ENCODE measurements around the gene C17orf58.
A peak's percentile ranks its signal among the peaks of the same experiment; 100 is the strongest.
"Not testable (repeated sequence)": the region's sequence is repeated elsewhere in the genome, so short reads cannot be mapped to it uniquely, and the experiment has no call there.

Gene C17orf58

GRCh38 chr17:67983383-67983688 lies 12.9 kb downstream of the C17orf58 start:
- H3K9me3 ChIP-seq (ENCODE audit: control insufficient read depth, low read length) = no peaks in the 10 kb centered on the region
- no peaks in the 10 kb centered on the region for H3K27me3 ChIP-seq (ENCODE audit: control insufficient read depth, insufficient read depth, low read length, poor library complexity, severe bottlenecking)
- WGBS, 2 experiments = 96 to 97% methylated on average over 3 of the region's 3 CpGs
- H3K36me3 ChIP-seq (ENCODE audit: control insufficient read depth, insufficient read depth, low read length) = peaks cover 3% of the 10 kb centered on the region
- H3K27ac ChIP-seq (ENCODE audit: insufficient read depth, low read depth, low read length, poor library complexity, severe bottlenecking) = no peak overlapping the region
- no peaks in the 10 kb centered on the region for H3K4me1 ChIP-seq (ENCODE audit: control insufficient read depth, insufficient read depth, low read length)
- H3K4me3 ChIP-seq (ENCODE audit: insufficient read depth, low read depth, low read length) = no peak overlapping the region

- H3K36me3 ChIP-seq (ENCODE audit: control insufficient read depth, insufficient read depth, low read length) = peaks cover 3% of the 10 kb centered on the region
- 94% methylated on average over 7 to 8 of the region's 8 CpGs for WGBS, 2 experiments
- no peaks in the 10 kb centered on the region for H3K27me3 ChIP-seq (ENCODE audit: control insufficient read depth, insufficient read depth, low read length, poor library complexity, severe bottlenecking)
- no peaks in the 10 kb centered on the region for H3K9me3 ChIP-seq (ENCODE audit: control insufficient read depth, low read length)
- no peaks in the 10 kb centered on the region for H3K4me1 ChIP-seq (ENCODE audit: control insufficient read depth, insufficient read depth, low read length)
- H3K4me3 ChIP-seq (ENCODE audit: insufficient read depth, low read depth, low read length) = no peak overlapping the region
- no peak overlapping the region for H3K27ac ChIP-seq (ENCODE audit: insufficient read depth, low read depth, low read length, poor library complexity, severe bottlenecking)
Measured at GRCh38 chr17:67982686-67983382, 13.4 kb downstream of the C17orf58 start.

- no peak overlapping the region for H3K27ac ChIP-seq (ENCODE audit: insufficient read depth, low read depth, low read length, poor library complexity, severe bottlenecking)
- no peak overlapping the region for H3K4me3 ChIP-seq (ENCODE audit: insufficient read depth, low read depth, low read length)
- no peaks in the 10 kb centered on the region for H3K9me3 ChIP-seq (ENCODE audit: control insufficient read depth, low read length)
- no peaks in the 10 kb centered on the region for H3K4me1 ChIP-seq (ENCODE audit: control insufficient read depth, insufficient read depth, low read length)
- H3K36me3 ChIP-seq (ENCODE audit: control insufficient read depth, insufficient read depth, low read length) = peaks cover 3% of the 10 kb centered on the region
- WGBS, 2 experiments = 97% methylated on average over 9 of the region's 9 CpGs
- H3K27me3 ChIP-seq (ENCODE audit: control insufficient read depth, insufficient read depth, low read length, poor library complexity, severe bottlenecking) = no peaks in the 10 kb centered on the region
Measured at GRCh38 chr17:67982034-67982640, 14.1 kb downstream of the C17orf58 start.

- H3K27ac ChIP-seq (ENCODE audit: insufficient read depth, low read depth, low read length, poor library complexity, severe bottlenecking); H3K9me3 ChIP-seq (ENCODE audit: control insufficient read depth, low read length); H3K27me3 ChIP-seq (ENCODE audit: control insufficient read depth, insufficient read depth, low read length, poor library complexity, severe bottlenecking); H3K4me3 ChIP-seq (ENCODE audit: insufficient read depth, low read depth, low read length); H3K4me1 ChIP-seq (ENCODE audit: control insufficient read depth, insufficient read depth, low read length): not testable (repeated sequence)
- WGBS, 2 experiments = 63 to 65% methylated on average over 3 of the region's 3 CpGs
- H3K36me3 ChIP-seq (ENCODE audit: control insufficient read depth, insufficient read depth, low read length) = peaks cover 12% of the 10 kb centered on the region
Measured at GRCh38 chr17:67980883-67981282, 15.4 kb downstream of the C17orf58 start.

GRCh38 chr17:67980456-67980855 lies 15.8 kb downstream of the C17orf58 start:
- Histone ChIP-seq H3K27ac (ENCODE audit: insufficient read depth, low read depth, low read length, poor library complexity, severe bottlenecking) (no peak overlapping the region), H3K4me1 (ENCODE audit: control insufficient read depth, insufficient read depth, low read length) (no peaks in the 10 kb centered on the region), H3K36me3 (ENCODE audit: control insufficient read depth, insufficient read depth, low read length) (peaks cover 15% of the 10 kb centered on the region), H3K9me3 (ENCODE audit: control insufficient read depth, low read length) (no peaks in the 10 kb centered on the region), H3K27me3 (ENCODE audit: control insufficient read depth, insufficient read depth, low read length, poor library complexity, severe bottlenecking) (no peaks in the 10 kb centered on the region), H3K4me3 (ENCODE audit: insufficient read depth, low read depth, low read length) (no peak overlapping the region)
- WGBS, 2 experiments = 73 to 100% methylated on average over 2 of the region's 2 CpGs

- H3K4me1 ChIP-seq (ENCODE audit: control insufficient read depth, insufficient read depth, low read length) = peaks cover 13% of the 10 kb centered on the region
- not testable (repeated sequence) for H3K27me3 ChIP-seq (ENCODE audit: control insufficient read depth, insufficient read depth, low read length, poor library complexity, severe bottlenecking); H3K4me3 ChIP-seq (ENCODE audit: insufficient read depth, low read depth, low read length); H3K9me3 ChIP-seq (ENCODE audit: control insufficient read depth, low read length); H3K27ac ChIP-seq (ENCODE audit: insufficient read depth, low read depth, low read length, poor library complexity, severe bottlenecking)
- peaks cover 16% of the 10 kb centered on the region for H3K36me3 ChIP-seq (ENCODE audit: control insufficient read depth, insufficient read depth, low read length)
- 97% methylated on average over 6 of the region's 6 CpGs for WGBS, 2 experiments
Measured at GRCh38 chr17:67976306-67976705, 20.0 kb downstream of the C17orf58 start.

- peak overlapping the region; percentile 26 for H3K4me3 ChIP-seq (ENCODE audit: insufficient read depth, low read depth, low read length)
- H3K4me1 ChIP-seq (ENCODE audit: control insufficient read depth, insufficient read depth, low read length) = peaks cover 13% of the 10 kb centered on the region
- peaks cover 16% of the 10 kb centered on the region for H3K36me3 ChIP-seq (ENCODE audit: control insufficient read depth, insufficient read depth, low read length)
- no peaks in the 10 kb centered on the region for H3K27me3 ChIP-seq (ENCODE audit: control insufficient read depth, insufficient read depth, low read length, poor library complexity, severe bottlenecking)
- WGBS, 2 experiments = 7 to 16% methylated on average over 8 of the region's 8 CpGs
- no peaks in the 10 kb centered on the region for H3K9me3 ChIP-seq (ENCODE audit: control insufficient read depth, low read length)
- H3K27ac ChIP-seq (ENCODE audit: insufficient read depth, low read depth, low read length, poor library complexity, severe bottlenecking) = peak overlapping the region; percentile 26
Measured at GRCh38 chr17:67974598-67975066, 21.6 kb downstream of the C17orf58 start.

GRCh38 chr17:67974185-67974584 lies 22.1 kb downstream of the C17orf58 start:
- Histone ChIP-seq H3K4me1 (ENCODE audit: control insufficient read depth, insufficient read depth, low read length) (peaks cover 13% of the 10 kb centered on the region), H3K9me3 (ENCODE audit: control insufficient read depth, low read length) (no peaks in the 10 kb centered on the region), H3K27ac (ENCODE audit: insufficient read depth, low read depth, low read length, poor library complexity, severe bottlenecking) (peak overlapping the region; percentile 26), H3K36me3 (ENCODE audit: control insufficient read depth, insufficient read depth, low read length) (peaks cover 16% of the 10 kb centered on the region), H3K4me3 (ENCODE audit: insufficient read depth, low read depth, low read length) (peak overlapping the region; percentile 26), H3K27me3 (ENCODE audit: control insufficient read depth, insufficient read depth, low read length, poor library complexity, severe bottlenecking) (no peaks in the 10 kb centered on the region)
- WGBS, 2 experiments = 31 to 34% methylated on average over 9 of the region's 9 CpGs

GRCh38 chr17:67970783-67971182 lies 25.5 kb downstream of the C17orf58 start:
- Histone ChIP-seq H3K4me3 (ENCODE audit: insufficient read depth, low read depth, low read length) (no peak overlapping the region), H3K27ac (ENCODE audit: insufficient read depth, low read depth, low read length, poor library complexity, severe bottlenecking) (no peak overlapping the region), H3K27me3 (ENCODE audit: control insufficient read depth, insufficient read depth, low read length, poor library complexity, severe bottlenecking) (no peaks in the 10 kb centered on the region), H3K9me3 (ENCODE audit: control insufficient read depth, low read length) (no peaks in the 10 kb centered on the region), H3K4me1 (ENCODE audit: control insufficient read depth, insufficient read depth, low read length) (peaks cover 13% of the 10 kb centered on the region), H3K36me3 (ENCODE audit: control insufficient read depth, insufficient read depth, low read length) (peaks cover 11% of the 10 kb centered on the region)
- 90 to 95% methylated on average over 7 of the region's 7 CpGs for WGBS, 2 experiments

- H3K4me3 ChIP-seq (ENCODE audit: insufficient read depth, low read depth, low read length); H3K27me3 ChIP-seq (ENCODE audit: control insufficient read depth, insufficient read depth, low read length, poor library complexity, severe bottlenecking); H3K27ac ChIP-seq (ENCODE audit: insufficient read depth, low read depth, low read length, poor library complexity, severe bottlenecking); H3K4me1 ChIP-seq (ENCODE audit: control insufficient read depth, insufficient read depth, low read length); H3K9me3 ChIP-seq (ENCODE audit: control insufficient read depth, low read length): not testable (repeated sequence)
- H3K36me3 ChIP-seq (ENCODE audit: control insufficient read depth, insufficient read depth, low read length) = peaks cover 19% of the 10 kb centered on the region
- 0% methylated on average over 1 of the region's 1 CpG for WGBS, 2 experiments
Measured at GRCh38 chr17:67963145-67963572, 33.1 kb downstream of the C17orf58 start.

Measured in ectodermal cell (in vitro differentiated cells).